Neutrophil (primary cell): ENCODE data around the gene NPAS3.

ENCODE experiments used
- H3K27ac ChIP-seq: fragments of 200-600 bp; sonication (generic); 2 replicates; pipeline ENCODE4 v1.5.1; 2016; ENCODE audit warnings: mild to moderate bottlenecking, moderate library complexity
- H3K27me3 ChIP-seq: fragments of 200-600 bp; sonication (generic); 2 replicates; pipeline ENCODE4 v1.6.0; 2016; ENCODE audit warnings: mild to moderate bottlenecking
- H3K36me3 ChIP-seq: fragments of 200-600 bp; sonication (generic); 2 replicates; pipeline ENCODE4 v1.5.1; 2017
- H3K4me1 ChIP-seq, 2 experiments: fragments of 200-600 bp in 1 of 2; sonication (generic) in 1 of 2; 1 replicate in 1 of 2; 2 replicates in 1 of 2; pipeline versions ENCODE4 v1.5.1 to v1.6.1; 2013 to 2016; ENCODE audit warnings: low read depth in 1 of 2, low read length in 1 of 2, mild to moderate bottlenecking in 1 of 2, moderate library complexity in 1 of 2; ENCODE audit not compliant: control insufficient read depth in 1 of 2, insufficient read depth in 1 of 2
- H3K4me3 ChIP-seq, 2 experiments: fragments of 200-600 bp in 1 of 2; sonication (generic) in 1 of 2; 1 replicate in 1 of 2; 2 replicates in 1 of 2; pipeline ENCODE4 v1.5.1; 2013 to 2016; ENCODE audit warnings: low read depth in 1 of 2, low read length in 1 of 2, mild to moderate bottlenecking in 1 of 2, moderate library complexity in 1 of 2
- H3K9me3 ChIP-seq: fragments of 200-600 bp; sonication (generic); 2 replicates; pipeline ENCODE4 v1.5.1; 2016
- CTCF ChIP-seq: fragments of 200-600 bp; sonication (generic); IDR thresholded peaks from 2 replicates; pipeline ENCODE4 v1.5.1; 2016; ENCODE audit warnings: antibody characterized with exemption

Gene NPAS3

DNA sequence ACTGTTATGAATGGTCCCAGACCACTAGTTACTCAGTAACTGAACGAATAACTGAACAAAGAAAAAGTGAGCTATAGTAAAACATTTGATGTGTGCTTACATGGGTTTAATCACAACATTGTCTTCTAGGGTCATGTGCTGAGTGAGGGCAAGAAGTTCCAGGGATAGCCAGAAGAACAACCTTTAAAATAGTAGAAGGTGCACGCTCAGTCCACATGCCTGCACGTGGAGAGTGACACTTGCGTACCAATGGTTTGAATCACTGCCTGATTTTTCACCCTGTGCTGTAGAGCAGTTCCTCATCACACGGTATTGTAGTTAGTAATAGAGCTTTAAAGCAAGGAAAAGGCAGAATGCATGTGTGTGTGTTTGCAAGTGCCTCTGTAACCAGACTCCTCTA lies 788.0 kb downstream of the NPAS3 start:
- H3K27ac ChIP-seq = no peak overlapping the region
- no peaks in the 10 kb centered on the region for H3K4me1 ChIP-seq
- TF ChIP-seq CTCF = no peak
- H3K4me3 ChIP-seq = no peak overlapping the region
- H3K27me3 ChIP-seq = no peaks in the 10 kb centered on the region
- no peaks in the 10 kb centered on the region for H3K36me3 ChIP-seq
- H3K9me3 ChIP-seq = no peaks in the 10 kb centered on the region

DNA sequence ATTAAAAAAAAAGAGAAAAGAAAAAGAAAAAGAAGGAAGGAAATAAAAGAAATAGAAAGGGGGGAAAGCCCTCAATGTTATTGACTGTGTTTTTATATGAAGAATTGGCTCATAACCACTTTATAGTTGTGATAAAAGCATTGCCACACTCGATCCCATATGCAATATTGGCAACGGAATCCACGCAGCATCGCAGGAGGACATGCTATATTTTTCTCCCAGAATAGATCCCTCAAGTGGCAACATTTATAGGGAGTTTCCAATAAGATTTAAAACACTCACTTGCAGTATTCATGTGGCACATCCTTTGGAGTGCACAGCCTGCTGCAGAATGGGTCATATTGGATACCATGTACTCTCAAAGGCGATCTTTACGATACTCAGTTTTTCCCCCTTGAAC lies 788.9 kb downstream of the NPAS3 start:
- H3K4me3 ChIP-seq = no peak overlapping the region
- TF ChIP-seq CTCF = no peak
- no peaks in the 10 kb centered on the region for H3K36me3 ChIP-seq
- no peak overlapping the region for H3K27ac ChIP-seq
- H3K4me1 ChIP-seq = no peaks in the 10 kb centered on the region
- no peaks in the 10 kb centered on the region for H3K27me3 ChIP-seq
- no peaks in the 10 kb centered on the region for H3K9me3 ChIP-seq

DNA sequence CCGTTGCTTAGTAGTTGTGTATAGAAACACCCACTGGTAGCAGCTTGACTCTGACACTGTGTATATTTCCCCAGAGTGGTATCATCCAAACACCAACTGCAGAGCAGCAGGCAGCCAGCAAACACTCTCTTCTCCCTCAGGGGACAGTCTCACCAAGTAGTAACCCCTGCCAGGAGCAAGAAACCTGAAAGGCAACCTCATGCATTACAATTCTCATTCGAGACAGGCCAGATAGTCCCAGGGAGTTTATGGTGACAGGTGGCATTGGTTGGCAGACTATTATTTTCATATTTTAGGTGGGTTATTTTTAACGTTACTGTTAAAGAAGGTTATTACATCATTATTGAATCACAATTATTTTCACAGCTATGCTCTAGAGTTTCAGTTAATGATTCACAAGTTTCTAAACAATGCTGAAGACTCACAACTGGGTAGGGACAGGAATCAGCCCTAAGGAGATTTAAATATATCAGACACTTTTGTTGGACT lies 789.4 kb downstream of the NPAS3 start:
- Histone ChIP-seq H3K27ac (no peak overlapping the region), H3K4me3 (no peak overlapping the region), H3K9me3 (no peaks in the 10 kb centered on the region), H3K36me3 (no peaks in the 10 kb centered on the region), H3K4me1 (no peaks in the 10 kb centered on the region), H3K27me3 (no peaks in the 10 kb centered on the region)
- TF ChIP-seq CTCF = no peak

DNA sequence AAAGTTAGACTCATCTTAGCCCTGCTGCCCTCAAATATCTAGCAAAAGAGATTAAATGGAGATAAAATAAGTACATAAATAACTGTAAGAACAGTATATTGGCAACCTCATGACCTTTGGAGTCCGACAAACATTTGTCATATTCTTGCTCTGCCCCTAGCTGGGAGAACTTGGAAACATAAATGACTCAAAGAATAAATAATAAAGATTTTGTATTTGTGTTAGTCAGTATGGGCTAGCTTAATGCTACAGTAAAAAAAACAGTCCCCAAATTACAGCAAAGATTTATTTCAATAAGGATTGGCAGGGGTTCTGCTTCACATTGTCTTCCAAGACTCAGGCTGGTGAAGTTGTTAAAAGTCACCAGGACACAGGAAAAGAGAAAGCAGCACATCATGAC lies 791.5 kb downstream of the NPAS3 start:
- Histone ChIP-seq H3K27ac (no peak overlapping the region), H3K27me3 (no peaks in the 10 kb centered on the region), H3K36me3 (no peaks in the 10 kb centered on the region), H3K4me3 (no peak overlapping the region), H3K9me3 (no peaks in the 10 kb centered on the region), H3K4me1 (no peaks in the 10 kb centered on the region)
- TF ChIP-seq CTCF = no peak

DNA sequence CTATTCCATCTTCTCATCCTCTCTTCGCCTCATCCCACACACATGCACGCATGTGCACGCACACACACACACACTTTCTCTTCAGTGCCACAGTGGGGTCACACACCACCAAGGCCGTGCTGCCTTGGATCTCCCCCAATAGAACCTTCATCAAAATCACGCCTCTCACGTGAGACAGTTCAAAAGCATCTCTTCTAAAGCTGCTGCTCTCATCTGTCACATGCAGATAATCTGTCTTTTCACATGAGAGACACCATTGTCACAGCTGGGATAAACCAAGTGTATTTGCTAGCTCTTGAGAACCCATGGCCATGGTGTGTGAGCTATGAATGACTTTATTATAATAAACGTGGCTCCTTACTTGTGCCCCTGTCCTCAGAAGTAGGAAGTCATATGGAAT lies 793.5 kb downstream of the NPAS3 start:
- H3K4me1 ChIP-seq = no peaks in the 10 kb centered on the region
- no peak overlapping the region for H3K27ac ChIP-seq
- no peaks in the 10 kb centered on the region for H3K9me3 ChIP-seq
- TF ChIP-seq CTCF = no peak
- no peaks in the 10 kb centered on the region for H3K36me3 ChIP-seq
- H3K27me3 ChIP-seq = no peaks in the 10 kb centered on the region
- H3K4me3 ChIP-seq = no peak overlapping the region

- Histone ChIP-seq H3K27me3 (no peaks in the 10 kb centered on the region), H3K4me1 (no peaks in the 10 kb centered on the region), H3K9me3 (no peaks in the 10 kb centered on the region), H3K36me3 (no peaks in the 10 kb centered on the region), H3K27ac (no peak overlapping the region), H3K4me3 (no peak overlapping the region)
- no peak for TF ChIP-seq CTCF
These were observed 794.6 kb downstream of the NPAS3 start for GRCh38 chr14:33733310-33733709.
